H1 (cell line): ENCODE results near the gene EPHA4. TPM values are rescaled to one million over a fixed set of nuclear protein-coding genes. Genes with fewer than 3 reads are reported as not detected.

Experiments used
- CHD1 ChIP-seq: IDR thresholded peaks from 2 replicates; pipeline ENCODE4 v1.6.1; 2012; ENCODE audit warnings: low read depth, low read length, improper control_type of control experiment
- CHD2 ChIP-seq: IDR thresholded peaks from 2 replicates; pipeline ENCODE4 v1.6.1; 2012; ENCODE audit warnings: low read length, improper control_type of control experiment
- KDM1A ChIP-seq: fragments of 200-600, 300-600 bp; sonication (generic); IDR thresholded peaks from 2 replicates; pipeline ENCODE4 v1.7.1; 2016; ENCODE audit warnings: mild to moderate bottlenecking, low read length, borderline replicate concordance
- NRF1 ChIP-seq: IDR thresholded peaks from 2 replicates; pipeline ENCODE4 v1.6.1; 2011; ENCODE audit warnings: mild to moderate bottlenecking, low read depth, low read length, improper control_type of control experiment
- RNF2 ChIP-seq: fragments of 200-900, 300-1000 bp; sonication (generic); IDR thresholded peaks from 2 replicates; pipeline ENCODE4 v1.7.1; 2016; ENCODE audit warnings: borderline replicate concordance, low read depth, mild to moderate bottlenecking, antibody characterized with exemption, low read length; ENCODE audit not compliant: poor library complexity, severe bottlenecking; ENCODE audit errors: missing control alignments
- ZNF274 ChIP-seq: IDR thresholded peaks from 2 replicates; pipeline ENCODE4 v1.7.0; 2012; ENCODE audit warnings: low read length, borderline replicate concordance; ENCODE audit errors: extremely low read depth
- polyA plus RNA-seq, 7 experiments: library from polyadenylated mRNA; depleted of rRNA in 3 of 7; stranded (reverse) in 5 of 7; unstranded in 2 of 7; fragments of >200 nt in 5 of 7; fragments of 200-250 nt in 2 of 7; gene quantifications; 1 replicate in 5 of 7; 2 replicates in 1 of 7; 4 replicates in 1 of 7; pipeline versions ENCODE4 v1.2.1 to v1.2.3, GENCODE V29; 2011 to 2013; ENCODE audit warnings: missing spikeins in 2 of 7, mixed read lengths in 2 of 7
- total RNA-seq: library from RNA; stranded (reverse); fragmentation: NEBNext Ultra II Directional; extraction: Animal tissue kit (Norgen Biotek cat#: 25700); gene quantifications from 2 replicates; pipeline ENCODE4 v1.2.1, GENCODE V29; 2021

The EPHA4 gene
- total and polyA plus RNA-seq, 2 of the 8 experiments (the other 6 are each of a cell fraction or from before 2014, with no cell fraction given), result 4.3 to 5.7 TPM

DNA sequence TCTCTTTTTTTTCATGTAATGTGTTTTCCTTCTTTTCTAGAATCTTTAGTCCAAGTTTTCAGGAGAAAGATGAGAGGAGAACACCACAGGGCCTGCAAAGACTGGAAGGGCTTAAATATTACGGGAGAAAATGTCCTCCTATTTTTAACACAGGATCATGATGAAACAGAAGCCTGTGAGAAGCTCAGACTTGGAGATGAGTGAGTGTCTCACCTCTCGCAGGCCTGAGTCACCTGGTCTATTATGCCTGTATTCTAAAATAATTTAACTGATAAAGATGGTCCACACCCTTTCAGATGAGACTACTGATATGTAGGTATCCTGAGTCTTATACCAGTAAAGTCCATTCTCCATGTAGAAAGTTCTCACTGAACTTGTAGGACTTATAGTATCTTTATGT is 143.2 kb downstream of the EPHA4 start (continued):
- no peak for TF ChIP-seq KDM1A
- TF ChIP-seq RNF2, result no peak
- no peak for TF ChIP-seq CHD1
- TF ChIP-seq CHD2, result no peak
- no peak for TF ChIP-seq ZNF274
- no peak for TF ChIP-seq NRF1
